HepG2 (cell line): ENCODE results near the gene DEFB123. TPM values are rescaled to one million over a fixed set of nuclear protein-coding genes. Genes with fewer than 3 reads are reported as not detected.

Source experiments
- ATAC-seq: fragments of 200-7000 bp; cut with Tn5 transposase; 3 replicates; pipeline ENCODE4 v1.9.1; 2020; ENCODE audit warnings: mild to moderate bottlenecking, moderate library complexity
- BruUV-seq: library from RNA; stranded (reverse); fragments of 400-500 nt; replicated peaks from 2 replicates; lab custom pipeline; 2021; lab: Mats Ljungman, UMichigan
- CTCF ChIA-PET: fragments of 300-600 bp; formaldehyde crosslinking; extraction: SDS; loops from one replicate; lab custom pipeline; 2021; ENCODE audit warnings: low total read pairs, inconsistent platforms, low intra/inter-chr PET ratio; lab: Yijun Ruan, JAX
- POLR2A ChIA-PET: fragments of 350-600 bp; sonication (Branson Sonifier 250); formaldehyde crosslinking; loops from one replicate; lab custom pipeline; 2020; ENCODE audit warnings: antibody characterized with exemption, inconsistent platforms; lab: Yijun Ruan, JAX
- DNase-seq: peaks from one replicate; pipeline ENCODE4 v3.0.0-alpha.2; 2015; ENCODE audit warnings: low spot score
- FAIRE-seq: peaks from 3 replicates; lab custom pipeline; 2011; peaks lifted over from hg19 to GRCh38; lab: Jason Lieb, UNC
- H2AFZ ChIP-seq: one replicate; pipeline ENCODE4 v1.6.1; 2011; ENCODE audit warnings: low read length, inconsistent platforms
- H3K27ac ChIP-seq: fragments of 300-600 bp; 3 replicates; pipeline ENCODE4 v1.8.0; 2011; ENCODE audit warnings: mixed run types, mild to moderate bottlenecking, mixed read lengths, low read length, inconsistent platforms; ENCODE audit not compliant: insufficient read depth; ENCODE audit errors: extremely low read length
- H3K27me3 ChIP-seq, 2 experiments: fragments of 200-600 bp in 1 of 2; 2 replicates in 1 of 2; 3 replicates in 1 of 2; pipeline versions ENCODE4 v1.6.0 to v1.8.0; 2011; ENCODE audit warnings: low read length in 2 of 2, mild to moderate bottlenecking in 2 of 2, moderate library complexity in 2 of 2, inconsistent platforms in 1 of 2; ENCODE audit not compliant: insufficient read depth in 2 of 2, control insufficient read depth in 1 of 2
- H3K36me3 ChIP-seq, 2 experiments: fragments of 200-600 bp in 1 of 2; replicated peaks in 1 of 2; 2 replicates in 1 of 2; 3 replicates in 1 of 2; pipeline versions ENCODE4 v1.5.1 to v1.8.0; 2011; ENCODE audit warnings: low read length in 2 of 2, inconsistent platforms in 1 of 2; ENCODE audit not compliant: insufficient read depth in 2 of 2, control insufficient read depth in 1 of 2
- H3K4me1 ChIP-seq: 2 replicates; pipeline ENCODE4 v1.5.1; 2012; ENCODE audit warnings: low read length, inconsistent platforms; ENCODE audit not compliant: insufficient read depth
- H3K4me2 ChIP-seq: 2 replicates; pipeline ENCODE4 v1.6.0; 2011; ENCODE audit warnings: low read depth, low read length, inconsistent platforms
- H3K4me3 ChIP-seq, 3 experiments: fragments of 200-600 bp in 1 of 3; sonication (generic), shearing (Covaris generic) in 1 of 3; replicated peaks in 1 of 3; 2 replicates each; pipeline ENCODE4 v1.5.1; 2011 to 2016; ENCODE audit warnings: low read length in 3 of 3, inconsistent platforms in 2 of 3, low read depth in 2 of 3, mild to moderate bottlenecking in 2 of 3, control low read depth in 1 of 3, mixed read lengths in 1 of 3; ENCODE audit not compliant: insufficient read depth in 1 of 3
- H3K79me2 ChIP-seq: one replicate; pipeline ENCODE4 v1.6.1; 2011; ENCODE audit warnings: low read length, inconsistent platforms; ENCODE audit not compliant: insufficient read depth
- H3K9ac ChIP-seq: 2 replicates; pipeline ENCODE4 v1.6.0; 2011; ENCODE audit warnings: mild to moderate bottlenecking, low read depth, low read length, inconsistent platforms; ENCODE audit not compliant: insufficient read depth
- H3K9me3 ChIP-seq: 2 replicates; pipeline ENCODE4 v1.5.1; 2012; ENCODE audit warnings: mild to moderate bottlenecking, low read length
- H4K20me1 ChIP-seq: 2 replicates; pipeline ENCODE4 v1.6.0; 2011; ENCODE audit warnings: inconsistent platforms, mild to moderate bottlenecking, low read length, moderate library complexity; ENCODE audit not compliant: insufficient read depth
- ATF1 ChIP-seq: IDR thresholded peaks from 2 replicates; pipeline ENCODE4 v1.6.1; 2016; ENCODE audit warnings: mild to moderate bottlenecking, control low read depth
- GTF3A ChIP-seq: sonication (generic); formaldehyde crosslinking; conservative IDR thresholded peaks from 2 replicates; pipeline ENCODE4 v1.4.0; 2020; ENCODE audit warnings: mild to moderate bottlenecking, missing genetic modification reagents
- KDM6A ChIP-seq: IDR thresholded peaks from 2 replicates; pipeline ENCODE4 v1.6.1; 2016; ENCODE audit warnings: low read depth
- NKX3-1 ChIP-seq: sonication (generic); formaldehyde crosslinking; IDR thresholded peaks from 2 replicates; pipeline ENCODE4 v1.5.0; 2020; ENCODE audit warnings: missing genetic modification reagents
- SP1 ChIP-seq, 2 experiments: fragments of 450-650 bp in 1 of 2; sonication (generic) in 1 of 2; formaldehyde crosslinking in 1 of 2; IDR thresholded peaks; 2 replicates each; pipeline versions ENCODE4 v1.4.0 to v1.6.1; 2016 to 2020; ENCODE audit warnings: missing genetic modification reagents in 1 of 2
- TAF1 ChIP-seq: sonication (generic); formaldehyde crosslinking; IDR thresholded peaks from 2 replicates; pipeline ENCODE4 v1.4.0; 2020; ENCODE audit warnings: missing genetic modification reagents
- ZBTB25 ChIP-seq: IDR thresholded peaks from 2 replicates; pipeline ENCODE4 v1.6.1; 2018; ENCODE audit warnings: missing genetic modification reagents
- ZBTB4 ChIP-seq: sonication (generic); formaldehyde crosslinking; IDR thresholded peaks from 2 replicates; pipeline ENCODE4 v1.4.0; 2020; ENCODE audit warnings: missing genetic modification reagents, mild to moderate bottlenecking, borderline replicate concordance
- ZNF101 ChIP-seq: sonication (generic); formaldehyde crosslinking; IDR thresholded peaks from 2 replicates; pipeline ENCODE4 v1.4.0; 2020; ENCODE audit warnings: mild to moderate bottlenecking, low read depth, missing genetic modification reagents, borderline replicate concordance
- ZNF274 ChIP-seq: sonication (generic); formaldehyde crosslinking; IDR thresholded peaks from 2 replicates; pipeline ENCODE4 v1.5.1; 2020; ENCODE audit warnings: mild to moderate bottlenecking, missing genetic modification reagents
- ZNF30 ChIP-seq: sonication (generic); formaldehyde crosslinking; IDR thresholded peaks from 2 replicates; pipeline ENCODE4 v1.5.0; 2020; ENCODE audit warnings: mild to moderate bottlenecking, missing genetic modification reagents
- ZNF558 ChIP-seq: sonication (generic); formaldehyde crosslinking; IDR thresholded peaks from 2 replicates; pipeline ENCODE4 v1.9.0; 2022; ENCODE audit warnings: mild to moderate bottlenecking, missing genetic modification reagents, borderline replicate concordance
- WGBS: methylation state at CpG from one replicate; pipeline ENCODE4 v1.1.6; 2017; ENCODE audit warnings: low lambda C conversion rate; 5-methylcytosine and 5-hydroxymethylcytosine counted together
- in situ Hi-C: cut with HindIII; loops from 2 replicates; pipeline ENCODE4 v1.10.0; 2017; ENCODE audit warnings: low pct_unique_long_range_greater_than_20kb; ENCODE audit not compliant: extremely low pct_ligation_motif_present
- intact Hi-C: fragments of 100-400 bp; cut with micrococcal nuclease; formaldehyde crosslinking; loops from one replicate; pipeline ENCODE4 v1.10.0; 2022; ENCODE audit not compliant: unreplicated experiment
- polyA plus RNA-seq, 8 experiments: library from polyadenylated mRNA; depleted of rRNA in 3 of 8; stranded (reverse) in 7 of 8; unstranded in 1 of 8; fragments of >200 nt; fragmentation: Illumina TruSeq in 4 of 8; extraction: Trizol in 4 of 8; gene quantifications; 2 replicates each; pipeline versions ENCODE4 v1.2.1 to v1.2.3, GENCODE V29; 2011 to 2016; ENCODE audit warnings: low read depth in 4 of 8, missing spikeins in 1 of 8, mixed read lengths in 1 of 8; ENCODE audit not compliant: insufficient read depth in 1 of 8
- total RNA-seq, 5 experiments: library from RNA; depleted of rRNA; stranded (reverse); fragments of >200 nt; fragmentation: Illumina TruSeq; extraction: Trizol; gene quantifications; 2 replicates each; pipeline ENCODE4 v1.2.3, GENCODE V29; 2016; ENCODE audit warnings: low read depth in 1 of 5

DEFB123 gene
- total and polyA plus RNA-seq, 2 of the 13 experiments (the other 11 are each of a cell fraction or from before 2014, with no cell fraction given), result not detected

DNA sequence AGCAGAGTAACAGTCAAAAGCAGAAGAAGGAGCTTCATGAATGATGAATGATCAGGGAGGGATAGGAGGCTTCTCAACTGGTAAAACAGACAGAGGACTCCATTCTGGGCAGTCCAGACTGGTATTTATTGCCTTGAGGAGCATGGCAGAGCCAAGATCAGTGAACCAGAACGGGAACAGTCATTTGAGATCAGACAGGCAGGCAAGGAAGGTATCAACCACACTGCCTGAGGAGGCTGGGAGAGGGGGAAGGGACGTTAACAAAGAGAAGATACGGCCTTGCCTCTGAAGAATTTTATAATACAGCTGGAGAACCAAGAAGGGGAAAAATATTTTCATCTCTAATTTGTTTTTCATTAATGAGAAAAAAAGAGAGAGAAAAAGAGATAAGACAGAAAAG lies 34.3 kb upstream of the DEFB123 start, which contains the start of gene DEFB121:
DEFB121 (minus strand) TSS at position 101 of the 400 bp plus-strand sequence; CDS start at position 38, 63 bp downstream.
- CTCF ChIA-PET, result no interaction called here
- in situ Hi-C loops, result no loop called here

DNA sequence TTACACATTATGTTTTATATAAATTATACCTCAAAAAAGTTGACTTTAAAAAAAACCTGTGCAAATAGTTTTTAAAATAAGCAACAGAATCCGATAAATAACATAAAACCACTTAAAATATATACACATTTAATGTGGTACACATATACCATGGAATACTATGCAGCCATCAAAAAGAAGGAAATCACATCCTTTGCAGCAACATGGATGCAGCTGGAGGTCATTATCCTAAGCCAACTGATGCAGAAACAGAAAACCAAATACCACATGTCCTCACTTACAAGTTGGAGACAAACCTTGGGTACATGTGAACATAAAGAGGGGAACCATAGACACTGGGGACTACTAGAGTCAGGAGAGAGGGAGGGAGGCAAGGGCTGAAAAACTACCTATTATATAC lies 30.4 kb upstream of the DEFB123 start:
- no peak overlapping the region for H3K9ac ChIP-seq
- intact Hi-C loops, result no loop called here
- no peaks in the 10 kb centered on the region for H4K20me1 ChIP-seq
- H3K79me2 ChIP-seq, result no peaks in the 10 kb centered on the region
- no peak overlapping the region for H3K4me2 ChIP-seq
- ChIA-PET POLR2A (no interaction called here), CTCF (no interaction called here)
- H3K4me1 ChIP-seq, result no peaks in the 10 kb centered on the region
- ATAC-seq (no peak), FAIRE-seq (no peak), DNase-seq (no peak)
- no peak overlapping the region for H3K27ac ChIP-seq
- peaks cover 0 to 6% of the 10 kb centered on the region in 2 experiments; a peak in 1 of 5 replicates for H3K27me3 ChIP-seq
- no peaks in the 10 kb centered on the region for H3K36me3 ChIP-seq
- 0% methylated on average over 1 of the region's 1 CpG for WGBS
- H2AFZ ChIP-seq, result no peak overlapping the region
- in situ Hi-C loops, result loop anchor here (5.0 kb wide), 1 partner anchor 87 kb away; no protein-coding TSS in a partner anchor
- no peak overlapping the region for H3K4me3 ChIP-seq
- BruUV-seq, result no TSS peak
- H3K9me3 ChIP-seq, result no peaks in the 10 kb centered on the region
- TF ChIP-seq NKX3-1 (CRISPR knock-in tag) (no peak), SP1 (IDR thresholded peaks at IDR 0.05) (no peak), SP1 (CRISPR knock-in tag; IDR thresholded peaks at IDR 0.05) (no peak), ATF1 (CRISPR knock-in tag) (no peak), ZNF30 (CRISPR knock-in tag) (no peak), ZBTB4 (CRISPR knock-in tag) (no peak), TAF1 (CRISPR knock-in tag) (no peak), GTF3A (no peak), ZNF101 (CRISPR knock-in tag) (no peak), ZNF274 (no peak), KDM6A (CRISPR knock-in tag) (no peak)

More for the DNA sequence above, 34.3 kb upstream of the DEFB123 start, which contains the start of gene DEFB121:
- Histone ChIP-seq H2AFZ (no peak within 1 kb of the TSS), H3K4me1 (no peaks in the 10 kb centered on the region)
- no TSS peak for BruUV-seq
- intact Hi-C loops, result no loop called here
- ATAC-seq, result no peak
- TF ChIP-seq ZNF558 (no peak), ZBTB25 (no peak)
- TF ChIP-seq, all 625 proteins: peak for 0
- Histone ChIP-seq H3K4me3 (no peak within 1 kb of the TSS), H3K9me3 (no peaks in the 10 kb centered on the region), H3K36me3 (no peaks in the 10 kb centered on the region), H3K79me2 (no peaks in the 10 kb centered on the region), H3K9ac (no peak within 1 kb of the TSS), H3K4me2 (no peak within 1 kb of the TSS), H4K20me1 (no peaks in the 10 kb centered on the region), H3K27ac (no peak within 1 kb of the TSS), H3K27me3 (peaks cover 0 to 6% of the 10 kb centered on the region in 2 experiments; a peak in 2 of 5 replicates)
- POLR2A ChIA-PET, result no interaction called here
- WGBS, result 3% methylated on average over 3 of the region's 3 CpGs
- FAIRE-seq (no peak), DNase-seq (no peak)
